Breast epithelium (tissue), 4 donors: Measurements from ENCODE around the gene GAS7. TPM values are rescaled to one million over a fixed set of nuclear protein-coding genes. Genes with fewer than 3 reads are reported as not detected.

Experiments used
- DNase-seq, 2 donors: peaks; one replicate each; pipeline ENCODE4 v3.0.0-alpha.2; 2019; ENCODE audit warnings: low spot score in 2 of 2
- H3K27ac ChIP-seq, 2 donors: fragments of 200-600 bp; sonication (generic) in 1 of 2; one replicate each; pipeline ENCODE4 v1.5.1; 2016 to 2019; ENCODE audit warnings: mild to moderate bottlenecking in 1 of 2
- H3K27me3 ChIP-seq, 2 donors: fragments of 200-600 bp; sonication (generic) in 1 of 2; one replicate each; pipeline versions ENCODE4 v1.5.1 to v1.6.0; 2017 to 2019; ENCODE audit warnings: control low read depth in 1 of 2, mild to moderate bottlenecking in 1 of 2
- H3K36me3 ChIP-seq: fragments of 200-600 bp; one replicate; pipeline ENCODE4 v1.5.1; 2019
- H3K4me1 ChIP-seq, 2 donors: fragments of 200-600 bp; sonication (generic); one replicate each; pipeline ENCODE4 v1.5.1; 2016 to 2019; ENCODE audit warnings: control low read depth in 1 of 2
- H3K4me3 ChIP-seq, 3 donors: fragments of 200-600 bp; sonication (generic); 1 replicate in 2 of 3; 2 replicates in 1 of 3; pipeline ENCODE4 v1.5.1; 2016 to 2019; ENCODE audit warnings: mild to moderate bottlenecking in 3 of 3, moderate library complexity in 2 of 3
- H3K9me3 ChIP-seq, 2 donors: fragments of 200-600 bp; sonication (generic) in 1 of 2; one replicate each; pipeline ENCODE4 v1.5.1; 2016 to 2019; ENCODE audit warnings: control low read depth in 1 of 2
- POLR2A ChIP-seq: fragments of 450-650 bp; IDR thresholded peaks from one replicate; pipeline ENCODE4 v1.6.1; 2016; ENCODE audit warnings: antibody characterized with exemption, mild to moderate bottlenecking, moderate library complexity
- POLR2AphosphoS5 ChIP-seq, 3 donors: sonication (generic); formaldehyde crosslinking; IDR thresholded peaks; one replicate each; pipeline ENCODE4 v1.6.1; 2017; ENCODE audit warnings: antibody characterized with exemption in 3 of 3
- intact Hi-C: fragments of 100-400 bp; cut with DNase I; formaldehyde crosslinking; loops from one replicate; pipeline ENCODE4 v1.15.1; 2023; ENCODE audit warnings: low total_unique reads
- total RNA-seq, 3 donors: library from RNA; depleted of rRNA; stranded (reverse); fragments of >200 nt; gene quantifications; one replicate each; pipeline ENCODE4 v1.1.0, GENCODE V29; 2016
- TF ChIP-seq, protein P1 (sequence below), 3 donors: fragments of 450-650 bp; IDR thresholded peaks; one replicate each; pipeline ENCODE4 v1.5.1; 2016 to 2017; ENCODE audit warnings: antibody characterized with exemption in 3 of 3, mild to moderate bottlenecking in 3 of 3, moderate library complexity in 3 of 3

The GAS7 gene
- total RNA-seq, 3 donors from 2014 or later, result 21.8 to 62.2 (median 33.4) TPM

DNA sequence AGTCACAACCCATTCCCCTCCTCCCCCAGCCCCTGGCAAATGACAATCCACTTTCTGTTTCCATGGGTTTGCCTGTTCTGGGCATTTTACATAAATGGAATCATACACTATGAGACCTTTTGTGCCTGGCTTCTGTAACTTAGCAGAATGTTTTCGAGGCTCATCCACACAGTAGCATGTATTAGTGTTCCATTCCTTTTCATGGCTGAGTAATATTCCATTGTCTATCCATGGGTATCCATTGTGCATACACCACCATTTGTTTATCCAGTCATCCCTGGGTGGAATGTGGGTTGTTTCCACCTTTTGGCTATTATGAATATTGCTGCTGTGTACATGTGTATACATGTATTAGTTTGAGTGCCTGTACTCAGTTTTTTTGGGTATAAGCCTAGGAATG, 259.6 kb downstream of the GAS7 start:
- Histone ChIP-seq H3K36me3 (no peaks in the 10 kb centered on the region), H3K27me3 (no peaks in the 10 kb centered on the region), H3K4me3 (no peak overlapping the region), H3K27ac (no peak overlapping the region), H3K4me1 (peaks cover 0 to 6% of the 10 kb centered on the region in 2 donors), H3K9me3 (peaks cover 0 to 10% of the 10 kb centered on the region in 2 donors)
- intact Hi-C loops, result no loop called here
- TF ChIP-seq POLR2AphosphoS5 (IDR thresholded peaks at IDR 0.05), result no peak
- TF ChIP-seq POLR2A, result no peak
- TF ChIP-seq, protein P1, sequence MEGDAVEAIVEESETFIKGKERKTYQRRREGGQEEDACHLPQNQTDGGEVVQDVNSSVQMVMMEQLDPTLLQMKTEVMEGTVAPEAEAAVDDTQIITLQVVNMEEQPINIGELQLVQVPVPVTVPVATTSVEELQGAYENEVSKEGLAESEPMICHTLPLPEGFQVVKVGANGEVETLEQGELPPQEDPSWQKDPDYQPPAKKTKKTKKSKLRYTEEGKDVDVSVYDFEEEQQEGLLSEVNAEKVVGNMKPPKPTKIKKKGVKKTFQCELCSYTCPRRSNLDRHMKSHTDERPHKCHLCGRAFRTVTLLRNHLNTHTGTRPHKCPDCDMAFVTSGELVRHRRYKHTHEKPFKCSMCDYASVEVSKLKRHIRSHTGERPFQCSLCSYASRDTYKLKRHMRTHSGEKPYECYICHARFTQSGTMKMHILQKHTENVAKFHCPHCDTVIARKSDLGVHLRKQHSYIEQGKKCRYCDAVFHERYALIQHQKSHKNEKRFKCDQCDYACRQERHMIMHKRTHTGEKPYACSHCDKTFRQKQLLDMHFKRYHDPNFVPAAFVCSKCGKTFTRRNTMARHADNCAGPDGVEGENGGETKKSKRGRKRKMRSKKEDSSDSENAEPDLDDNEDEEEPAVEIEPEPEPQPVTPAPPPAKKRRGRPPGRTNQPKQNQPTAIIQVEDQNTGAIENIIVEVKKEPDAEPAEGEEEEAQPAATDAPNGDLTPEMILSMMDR (IDR thresholded peaks at IDR 0.05), result no peak
- no peak for DNase-seq

DNA sequence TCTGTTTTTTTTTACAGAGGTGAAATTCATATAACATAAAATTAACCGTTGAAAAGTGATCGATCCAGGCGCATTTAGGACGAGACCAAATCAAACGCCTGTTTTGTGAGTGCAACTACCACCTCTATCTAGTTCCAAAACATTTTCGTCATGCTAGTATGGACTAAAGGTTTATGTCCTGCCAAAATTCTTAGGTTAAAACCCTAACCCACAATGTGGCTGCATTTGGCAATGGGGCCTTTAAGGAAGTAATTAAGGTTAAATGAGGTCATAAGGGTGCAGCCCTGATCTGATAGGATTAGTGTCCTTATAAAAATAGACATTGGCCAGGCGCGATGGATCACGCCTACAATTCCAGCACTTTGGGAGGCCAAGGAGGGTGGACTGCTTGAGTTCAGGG, 260.5 kb downstream of the GAS7 start:
- intact Hi-C loops, result no loop called here
- Histone ChIP-seq H3K4me1 (peaks cover 0 to 6% of the 10 kb centered on the region in 2 donors), H3K27me3 (no peaks in the 10 kb centered on the region), H3K9me3 (peaks cover 0 to 10% of the 10 kb centered on the region in 2 donors), H3K36me3 (no peaks in the 10 kb centered on the region), H3K4me3 (no peak overlapping the region), H3K27ac (peak overlapping the region in 1 of 2 donors; percentile 74)
- TF ChIP-seq POLR2A, result no peak
- no peak for DNase-seq

DNA sequence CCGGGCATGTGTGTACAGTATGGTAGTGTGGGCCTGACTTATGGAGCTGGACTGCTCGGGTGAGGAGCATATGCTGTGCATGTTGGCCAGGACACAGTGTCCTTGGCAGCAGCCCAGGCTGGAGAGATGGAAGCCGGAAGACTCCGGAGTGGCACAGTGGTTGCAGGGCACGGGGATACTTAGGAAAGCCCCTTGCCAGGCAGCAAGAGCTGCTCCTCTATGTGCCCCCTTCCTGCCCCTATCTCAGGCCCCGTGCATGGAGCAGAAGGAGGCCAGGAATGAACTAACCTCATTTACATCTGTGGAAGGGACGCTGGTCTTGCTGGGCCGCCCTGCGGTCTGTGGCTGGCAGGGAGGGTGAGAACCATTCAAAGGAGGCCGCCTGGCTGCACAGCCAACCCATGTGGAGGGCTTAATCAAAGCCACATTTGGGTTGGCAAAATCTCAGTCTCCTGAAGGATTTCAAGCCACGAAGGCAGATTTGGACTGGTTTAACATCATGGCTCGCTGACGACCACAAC, 261.1 kb downstream of the GAS7 start:
- no peaks in the 10 kb centered on the region for H3K36me3 ChIP-seq
- intact Hi-C loops, result no loop called here
- peak overlapping the region in 1 of 2 donors; percentile 74 for H3K27ac ChIP-seq
- H3K4me1 ChIP-seq, result peaks cover 0 to 6% of the 10 kb centered on the region in 2 donors
- H3K27me3 ChIP-seq, result no peaks in the 10 kb centered on the region
- no peak for DNase-seq
- H3K9me3 ChIP-seq, result peaks cover 0 to 10% of the 10 kb centered on the region in 2 donors
- H3K4me3 ChIP-seq, result peak overlapping the region in 1 of 3 donors; percentile 19
- TF ChIP-seq POLR2A (no peak), POLR2AphosphoS5 (IDR thresholded peaks at IDR 0.05) (no peak)
- TF ChIP-seq, protein P1 (IDR thresholded peaks at IDR 0.05), result no peak

DNA sequence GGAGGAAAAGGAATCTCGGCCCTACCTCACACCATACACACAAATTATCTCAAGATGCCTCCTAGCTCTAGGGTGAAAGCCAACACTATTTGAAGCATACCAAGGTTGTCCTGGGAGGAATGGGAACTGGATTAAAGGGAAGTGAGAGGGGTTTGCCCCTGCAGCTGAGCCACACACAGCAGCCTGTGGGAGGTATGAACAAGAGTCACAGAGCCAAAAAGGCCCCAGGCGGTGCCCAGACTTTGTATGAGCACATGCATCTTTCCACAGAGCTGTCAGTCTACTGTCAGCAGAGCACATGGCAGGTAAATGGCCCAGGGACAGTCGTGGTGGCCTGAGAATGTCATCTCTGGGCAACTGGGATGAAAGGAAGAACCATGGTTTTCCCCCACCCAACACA, 262.3 kb downstream of the GAS7 start:
- Histone ChIP-seq H3K27me3 (no peaks in the 10 kb centered on the region), H3K27ac (peak overlapping the region in 1 of 2 donors; percentile 87), H3K4me3 (no peak overlapping the region), H3K36me3 (no peaks in the 10 kb centered on the region), H3K4me1 (peaks cover 0 to 6% of the 10 kb centered on the region in 2 donors), H3K9me3 (peaks cover 0 to 10% of the 10 kb centered on the region in 2 donors)
- TF ChIP-seq POLR2AphosphoS5 (IDR thresholded peaks at IDR 0.05) (no peak), POLR2A (no peak)
- TF ChIP-seq, protein P1 (IDR thresholded peaks at IDR 0.05), result no peak
- intact Hi-C loops, result no loop called here
- no peak for DNase-seq

DNA sequence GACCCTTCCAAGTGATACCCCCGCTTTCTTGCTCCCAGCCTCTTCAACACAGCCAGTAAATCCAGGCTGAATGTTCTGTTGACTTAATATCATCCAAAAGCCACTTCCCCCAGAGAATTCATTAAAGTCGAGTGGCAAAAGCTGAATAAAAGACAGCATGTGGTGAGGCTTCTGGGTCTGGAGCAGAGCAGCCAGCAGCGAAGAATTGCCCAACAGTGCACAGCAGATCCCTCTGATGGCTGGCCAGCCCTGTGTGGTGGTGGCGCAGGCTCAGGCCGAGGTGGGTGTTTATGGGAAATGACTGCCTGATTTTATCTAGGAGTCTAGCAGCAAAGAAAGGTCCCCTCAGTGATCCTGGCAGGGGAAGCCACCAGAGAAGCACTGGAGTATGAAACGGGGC, 263.0 kb downstream of the GAS7 start:
- H3K4me1 ChIP-seq, result peaks cover 0 to 6% of the 10 kb centered on the region in 2 donors
- peaks cover 0 to 10% of the 10 kb centered on the region in 2 donors for H3K9me3 ChIP-seq
- intact Hi-C loops, result no loop called here
- DNase-seq, result peak in 1 of 2 donors; percentile 26
- H3K4me3 ChIP-seq, result no peak overlapping the region
- peak overlapping the region; percentile 21 to 87 for H3K27ac ChIP-seq
- TF ChIP-seq POLR2A, result no peak
- peak in 2 of 3 donors; percentile 44 to 58 for TF ChIP-seq POLR2AphosphoS5 (IDR thresholded peaks at IDR 0.05)
- no peaks in the 10 kb centered on the region for H3K36me3 ChIP-seq
- H3K27me3 ChIP-seq, result no peaks in the 10 kb centered on the region

DNA sequence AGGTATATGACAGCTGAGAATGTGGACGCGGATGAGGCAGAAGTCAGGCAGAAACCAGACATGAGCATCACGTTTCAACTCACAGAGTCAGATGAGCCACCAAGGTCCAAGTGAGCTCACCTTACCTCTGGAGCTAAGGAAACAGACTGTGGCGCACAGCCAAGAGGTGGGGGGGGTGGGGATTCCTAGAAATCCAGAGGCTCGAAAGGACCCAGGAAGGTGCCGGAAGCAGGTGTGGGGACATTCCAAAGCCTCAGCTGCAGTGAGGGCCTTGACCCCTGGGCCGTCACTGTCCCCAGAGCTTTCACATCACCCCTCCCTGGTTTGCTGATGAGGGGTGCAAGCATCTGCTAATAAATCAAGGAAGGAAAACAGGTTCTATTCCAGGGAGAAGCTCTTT, 264.1 kb downstream of the GAS7 start:
- TF ChIP-seq, protein P1 (IDR thresholded peaks at IDR 0.05), result no peak
- TF ChIP-seq POLR2A (no peak), POLR2AphosphoS5 (IDR thresholded peaks at IDR 0.05) (no peak)
- H3K27me3 ChIP-seq, result no peaks in the 10 kb centered on the region
- intact Hi-C loops, result no loop called here
- DNase-seq, result no peak
- no peak overlapping the region for H3K4me3 ChIP-seq
- peak overlapping the region in 1 of 2 donors; percentile 0 for H3K27ac ChIP-seq
- H3K4me1 ChIP-seq, result peaks cover 0 to 6% of the 10 kb centered on the region in 2 donors
- H3K36me3 ChIP-seq, result no peaks in the 10 kb centered on the region
- peaks cover 0 to 10% of the 10 kb centered on the region in 2 donors for H3K9me3 ChIP-seq
